Subcutaneous abdominal adipose tissue (tissue), 5 donors: ENCODE results near the gene NIP7.
"Not testable (repeated sequence)": the region's sequence is repeated elsewhere in the genome, so short reads cannot be mapped to it uniquely, and the experiment has no call there.

Experiments used
- H3K27ac ChIP-seq: one replicate; pipeline ENCODE4 v1.7.0; 2013; ENCODE audit warnings: low read depth, mild to moderate bottlenecking, inconsistent platforms, low read length, moderate library complexity
- H3K27me3 ChIP-seq, 5 donors: one replicate each; pipeline ENCODE4 v1.7.0; 2013; ENCODE audit warnings: low read length in 5 of 5, inconsistent platforms in 1 of 5; ENCODE audit not compliant: control insufficient read depth in 5 of 5, insufficient read depth in 4 of 5
- H3K36me3 ChIP-seq, 5 donors: one replicate each; pipeline ENCODE4 v1.7.0; 2013; ENCODE audit warnings: low read length in 5 of 5; ENCODE audit not compliant: control insufficient read depth in 5 of 5, insufficient read depth in 5 of 5
- H3K4me1 ChIP-seq, 5 donors: one replicate each; pipeline ENCODE4 v1.7.0; 2013; ENCODE audit warnings: low read length in 5 of 5, mild to moderate bottlenecking in 3 of 5, moderate library complexity in 1 of 5; ENCODE audit not compliant: control insufficient read depth in 5 of 5, insufficient read depth in 5 of 5
- H3K4me3 ChIP-seq, 5 donors: one replicate each; pipeline ENCODE4 v1.7.0; 2013; ENCODE audit warnings: low read length in 5 of 5, low read depth in 1 of 5
- H3K9ac ChIP-seq, 5 donors: one replicate each; pipeline ENCODE4 v1.7.0; 2013; ENCODE audit warnings: low read length in 5 of 5, mild to moderate bottlenecking in 4 of 5, moderate library complexity in 3 of 5
- H3K9me3 ChIP-seq, 5 donors: one replicate each; pipeline ENCODE4 v1.7.0; 2013; ENCODE audit warnings: low read length in 5 of 5; ENCODE audit not compliant: control insufficient read depth in 5 of 5
- donor health status: healthy.
- donor health status: healthy.
- donor health status: healthy.
- donor health status: healthy.
- donor health status: healthy.

Gene NIP7

DNA sequence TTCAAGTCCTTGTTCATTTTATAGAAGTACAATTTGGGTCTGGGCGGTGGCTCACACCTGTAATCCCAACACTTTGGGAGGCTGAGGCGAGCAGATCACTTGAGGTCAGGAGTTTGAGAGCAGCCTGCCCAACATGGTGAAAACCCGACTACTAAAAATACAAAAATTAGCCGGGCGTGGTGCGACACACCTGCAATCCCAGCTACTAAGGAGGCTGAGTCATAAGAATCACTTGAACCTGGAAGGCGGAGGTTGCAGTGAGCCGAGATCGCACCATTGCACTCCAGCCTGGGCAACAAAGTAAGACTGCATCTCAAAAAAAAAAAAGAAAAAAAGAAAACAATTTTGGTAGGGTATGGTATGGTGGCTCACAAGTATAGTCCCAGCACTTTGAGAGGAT is 20.5 kb downstream of the NIP7 start:
- H3K4me1 ChIP-seq, H3K9ac ChIP-seq, H3K27me3 ChIP-seq, H3K27ac ChIP-seq, H3K9me3 ChIP-seq, H3K4me3 ChIP-seq: not testable (repeated sequence)
- H3K36me3 ChIP-seq = peaks cover 18 to 68% (median 44%) of the 10 kb centered on the region in 5 donors

GRCh38 chr16:69363281-69363717 is 23.7 kb downstream of the NIP7 start:
- Histone ChIP-seq H3K27ac (no peak overlapping the region), H3K4me1 (peaks cover 0 to 3% (median 0%) of the 10 kb centered on the region in 5 donors), H3K27me3 (no peaks in the 10 kb centered on the region), H3K36me3 (peaks cover 9 to 75% (median 59%) of the 10 kb centered on the region in 5 donors), H3K9ac (no peak overlapping the region), H3K4me3 (no peak overlapping the region), H3K9me3 (no peaks in the 10 kb centered on the region)

DNA sequence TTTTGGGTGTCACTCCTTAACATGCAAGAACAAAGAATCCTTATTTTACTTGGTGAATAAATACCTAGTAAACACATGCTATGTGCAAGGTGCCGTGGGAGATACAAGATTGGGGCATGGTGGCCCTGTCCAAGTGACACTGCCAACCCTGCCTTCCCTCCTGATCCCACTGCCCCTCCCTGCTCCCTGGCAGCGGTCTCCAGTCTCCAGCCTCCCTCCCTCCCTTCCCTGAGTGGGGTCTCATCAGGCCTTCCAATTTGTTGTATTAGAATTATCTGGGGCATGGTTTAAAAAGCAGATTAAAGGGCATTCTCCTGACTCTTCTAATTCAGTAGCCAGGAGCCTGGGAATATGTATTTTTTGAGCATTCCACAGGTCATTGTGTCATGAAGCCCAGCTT is 24.5 kb downstream of the NIP7 start:
- H3K4me3 ChIP-seq = no peak overlapping the region
- peaks cover 9 to 82% (median 64%) of the 10 kb centered on the region in 5 donors for H3K36me3 ChIP-seq
- H3K9me3 ChIP-seq = no peaks in the 10 kb centered on the region
- H3K27me3 ChIP-seq = no peaks in the 10 kb centered on the region
- H3K27ac ChIP-seq = no peak overlapping the region
- H3K9ac ChIP-seq = no peak overlapping the region
- peaks cover 0 to 3% (median 0%) of the 10 kb centered on the region in 5 donors for H3K4me1 ChIP-seq

GRCh38 chr16:69365901-69366300 is 26.3 kb downstream of the NIP7 start:
- Histone ChIP-seq H3K4me1 (peaks cover 0 to 3% (median 0%) of the 10 kb centered on the region in 5 donors), H3K4me3 (no peak overlapping the region)

DNA sequence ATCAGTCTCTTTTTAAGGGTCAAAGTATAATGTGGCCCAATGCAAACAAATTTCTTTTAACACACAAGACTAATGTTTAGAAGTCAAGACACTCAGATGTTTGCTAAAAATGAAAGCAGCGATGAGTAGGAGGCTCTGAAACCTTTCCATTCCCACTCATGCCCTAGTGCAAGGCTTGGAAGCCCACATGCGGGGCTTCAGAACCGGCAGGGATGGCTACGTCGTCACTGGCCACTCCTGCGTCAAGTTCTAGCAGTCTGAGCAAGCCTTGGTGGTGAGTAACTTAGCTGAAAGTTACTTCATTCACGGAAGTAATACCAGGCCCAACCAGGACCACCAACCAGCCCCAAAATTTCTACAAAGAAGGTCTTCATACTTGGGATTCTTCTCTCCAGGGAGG is 26.9 kb downstream of the NIP7 start:
- Histone ChIP-seq H3K4me1 (peaks cover 0 to 3% (median 0%) of the 10 kb centered on the region in 5 donors), H3K9ac (no peak overlapping the region), H3K36me3 (peaks cover 18 to 87% (median 70%) of the 10 kb centered on the region in 5 donors), H3K27me3 (no peaks in the 10 kb centered on the region), H3K9me3 (no peaks in the 10 kb centered on the region), H3K4me3 (no peak overlapping the region), H3K27ac (no peak overlapping the region)

More at GRCh38 chr16:69365901-69366300, 26.3 kb downstream of the NIP7 start:
- no peak overlapping the region for H3K9ac ChIP-seq
- H3K27ac ChIP-seq = no peak overlapping the region
- H3K36me3 ChIP-seq = peaks cover 17 to 88% (median 74%) of the 10 kb centered on the region in 5 donors
- H3K9me3 ChIP-seq = no peaks in the 10 kb centered on the region
- H3K27me3 ChIP-seq = no peaks in the 10 kb centered on the region

DNA sequence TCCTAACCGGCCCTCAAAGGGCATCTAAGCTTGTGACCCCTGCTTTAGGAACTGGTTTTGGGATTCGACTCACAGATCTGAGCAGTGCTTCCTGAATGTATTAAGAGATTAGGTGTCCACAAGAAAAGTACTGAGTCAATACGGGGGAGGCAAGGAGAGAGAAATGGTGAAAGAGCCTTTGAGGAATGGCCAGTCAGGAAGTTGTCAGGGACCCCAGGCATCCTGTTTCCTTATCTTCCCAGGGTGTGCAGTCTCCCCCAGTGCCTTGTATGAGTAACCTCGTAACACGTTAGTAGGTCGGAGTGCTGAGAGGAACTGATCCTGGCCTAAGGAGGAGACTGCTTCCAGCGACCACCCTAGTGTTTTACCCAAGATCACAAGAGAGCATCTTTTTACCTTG is 28.4 kb downstream of the NIP7 start:
- Histone ChIP-seq H3K4me1 (peaks cover 0 to 3% (median 0%) of the 10 kb centered on the region in 5 donors), H3K36me3 (peaks cover 24 to 94% (median 74%) of the 10 kb centered on the region in 5 donors), H3K9ac (no peak overlapping the region), H3K27ac (no peak overlapping the region), H3K4me3 (no peak overlapping the region), H3K9me3 (no peaks in the 10 kb centered on the region), H3K27me3 (no peaks in the 10 kb centered on the region)

DNA sequence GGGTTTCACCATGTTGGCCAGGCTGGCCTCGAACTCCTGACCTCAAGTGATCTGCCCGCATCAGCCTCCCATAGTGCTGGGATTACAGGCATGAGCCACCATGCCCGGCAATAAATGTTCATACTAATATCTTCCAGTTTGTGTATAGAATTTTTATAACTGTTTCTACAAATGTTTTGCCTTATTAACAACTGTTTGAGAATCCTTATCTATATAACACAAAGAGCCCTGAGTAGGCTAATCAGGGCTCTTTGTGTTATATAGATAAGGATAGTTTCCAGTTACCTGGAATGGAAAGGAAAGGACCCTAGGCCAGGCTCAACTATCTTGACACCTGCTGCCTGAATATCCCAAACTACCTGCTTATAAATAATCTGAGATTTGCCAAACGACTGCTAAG is 29.3 kb downstream of the NIP7 start:
- H3K9ac ChIP-seq = no peak overlapping the region
- H3K4me1 ChIP-seq = peaks cover 0 to 3% (median 0%) of the 10 kb centered on the region in 5 donors
- H3K36me3 ChIP-seq = peaks cover 24 to 94% (median 68%) of the 10 kb centered on the region in 5 donors
- H3K9me3 ChIP-seq = no peaks in the 10 kb centered on the region
- H3K27ac ChIP-seq = no peak overlapping the region
- no peaks in the 10 kb centered on the region for H3K27me3 ChIP-seq
- H3K4me3 ChIP-seq = no peak overlapping the region

DNA sequence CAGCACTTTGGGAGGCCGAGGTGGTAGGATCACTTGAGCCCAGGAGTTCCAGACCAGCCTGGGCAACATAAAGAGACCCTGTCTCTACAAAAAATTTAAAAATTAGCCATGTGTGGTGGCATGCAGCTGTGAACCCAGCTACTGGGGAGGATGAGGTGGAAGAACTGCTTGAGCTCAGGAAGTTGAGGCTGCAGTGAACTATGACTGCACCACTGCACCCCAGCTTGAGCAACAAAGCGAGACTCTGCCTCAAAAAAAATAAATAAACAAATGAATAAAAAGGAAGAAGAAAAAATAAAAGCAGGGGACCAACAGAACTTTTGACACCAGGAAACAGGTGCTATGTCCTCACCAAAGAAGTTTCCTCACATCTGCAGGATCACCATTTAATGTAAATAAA is 32.0 kb downstream of the NIP7 start:
- H3K36me3 ChIP-seq = peaks cover 22 to 76% (median 48%) of the 10 kb centered on the region in 5 donors
- no peaks in the 10 kb centered on the region for H3K9me3 ChIP-seq
- H3K27ac ChIP-seq = no peak overlapping the region
- no peaks in the 10 kb centered on the region for H3K4me1 ChIP-seq
- no peak overlapping the region for H3K9ac ChIP-seq
- H3K4me3 ChIP-seq = no peak overlapping the region
- H3K27me3 ChIP-seq = no peaks in the 10 kb centered on the region

DNA sequence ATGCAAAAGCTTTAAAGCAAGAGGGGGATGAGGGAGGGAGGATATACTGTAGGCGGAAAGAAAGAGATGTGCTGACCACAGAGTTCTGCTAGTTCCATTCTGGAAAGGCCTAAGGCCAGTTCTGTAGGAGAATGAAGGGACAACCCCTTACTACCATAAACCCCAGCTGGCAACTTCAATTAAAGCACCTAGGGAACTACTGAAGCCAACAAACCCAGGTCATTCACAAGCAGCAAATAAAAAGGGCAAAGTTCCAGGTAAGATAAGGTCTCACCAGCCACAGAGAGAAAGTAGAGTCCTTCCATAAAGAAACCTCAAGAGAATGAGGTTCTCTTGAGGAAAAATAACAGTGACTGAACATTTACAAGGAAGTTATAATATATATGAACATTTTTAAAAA is 33.4 kb downstream of the NIP7 start:
- no peak overlapping the region for H3K4me3 ChIP-seq
- H3K4me1 ChIP-seq = no peaks in the 10 kb centered on the region
- H3K27ac ChIP-seq = no peak overlapping the region
- H3K27me3 ChIP-seq = no peaks in the 10 kb centered on the region
- no peaks in the 10 kb centered on the region for H3K9me3 ChIP-seq
- peaks cover 23 to 68% (median 35%) of the 10 kb centered on the region in 5 donors for H3K36me3 ChIP-seq
- no peak overlapping the region for H3K9ac ChIP-seq

DNA sequence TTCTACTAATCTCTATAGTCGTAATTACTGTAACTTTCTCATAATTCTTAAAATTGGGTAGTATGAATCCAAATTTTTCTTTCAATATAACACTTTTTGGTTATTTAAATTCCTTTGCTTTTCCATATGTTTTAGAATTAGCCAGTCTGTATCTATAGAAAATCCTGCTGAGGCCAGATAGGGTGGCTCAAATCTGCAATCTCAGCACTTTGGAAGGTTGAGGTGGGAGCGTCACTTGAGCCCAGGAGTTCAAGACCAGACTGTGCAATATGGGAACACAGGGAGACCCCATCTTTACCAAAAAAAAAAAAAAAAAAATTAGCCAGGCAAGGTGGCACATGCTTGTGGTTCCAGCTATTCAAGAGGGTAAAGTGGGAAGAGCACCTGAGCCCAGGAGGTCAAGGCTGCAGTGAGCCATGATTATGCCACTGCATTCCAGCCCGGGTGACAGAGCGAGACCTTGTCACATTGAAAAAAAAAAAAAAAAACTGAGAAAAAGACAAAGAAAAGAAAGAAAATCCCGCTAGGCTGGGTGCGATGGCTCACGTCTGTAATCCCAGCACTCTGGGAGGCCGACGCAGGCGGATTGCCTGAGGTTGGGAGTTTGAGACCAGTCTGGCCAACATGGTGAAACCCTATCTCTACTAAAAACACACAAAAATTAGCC is 37.0 kb downstream of the NIP7 start:
- Histone ChIP-seq H3K27ac (no peak overlapping the region), H3K27me3 (no peaks in the 10 kb centered on the region), H3K4me3 (no peak overlapping the region), H3K9me3 (no peaks in the 10 kb centered on the region), H3K36me3 (peaks cover 19 to 62% (median 30%) of the 10 kb centered on the region in 5 donors), H3K9ac (no peak overlapping the region), H3K4me1 (no peaks in the 10 kb centered on the region)
